ENCODE results near the gene RPL32. TPM values are rescaled to one million over a fixed set of nuclear protein-coding genes. Genes with fewer than 3 reads are reported as not detected.

Gene RPL32
- polyA plus RNA-seq, 3 donors: 932 to 1,052 (median 942) TPM

GRCh38 chr3:12808587-12808986 lies 32.8 kb downstream of the RPL32 start:
- Histone ChIP-seq H3K4me2 (replicated peaks; ENCODE audit: extremely low read depth, low read length, poor library complexity, severe bottlenecking) (no peak overlapping the region), H3K4me1 (ENCODE audit: control insufficient read depth in 1 of 2, insufficient read depth in 2 of 2, low read length in 2 of 2) (peaks cover 4 to 12% of the 10 kb centered on the region in 2 donors), H3K9ac (ENCODE audit: insufficient read depth, low read length, poor library complexity, severe bottlenecking) (no peak overlapping the region), H4K20me1 (ENCODE audit: insufficient read depth, low read length) (no peaks in the 10 kb centered on the region), H3K9me3 (replicated peaks in 1 of 2; ENCODE audit: control insufficient read depth in 1 of 2, insufficient read depth in 1 of 2, low read length in 2 of 2) (no peaks in the 10 kb centered on the region), H3K4me3 (replicated peaks in 1 of 3; ENCODE audit: low read depth in 2 of 3, low read length in 3 of 3) (no peak overlapping the region), H3K27me3 (ENCODE audit: control insufficient read depth in 2 of 2, insufficient read depth in 2 of 2, low read length in 2 of 2) (peaks cover 0 to 6% of the 10 kb centered on the region in 2 donors), H3K79me2 (ENCODE audit: insufficient read depth, low read length) (no peaks in the 10 kb centered on the region), H3K36me3 (replicated peaks in 1 of 2; ENCODE audit: control insufficient read depth in 1 of 2, insufficient read depth in 2 of 2, low read length in 2 of 2) (no peaks in the 10 kb centered on the region), H3K27ac (ENCODE audit: low read depth in 1 of 2, low read length in 2 of 2) (no peak overlapping the region), H2AFZ (ENCODE audit: insufficient read depth, low read depth, low read length, poor library complexity, severe bottlenecking) (no peak overlapping the region)
- WGBS (ENCODE audit: insufficient coverage): 87% methylated on average over 2 of the region's 2 CpGs
- Mint-ChIP-seq H3K9me3 (no peaks in the 10 kb centered on the region), H3K36me3 (no peaks in the 10 kb centered on the region), H3K27ac (no peak overlapping the region), H3K27me3 (ENCODE audit: low read depth in 3 of 3) (peaks cover 5 to 15% (median 6%) of the 10 kb centered on the region in 3 donors), H3K4me3 (peak overlapping the region in 1 of 2 donors; percentile 2), H3K4me1 (peaks cover 10% of the 10 kb centered on the region)
- TF ChIP-seq CTCF (IDR thresholded peaks at IDR 0.05): no peak
- DNase-seq: no peak
- intact Hi-C loops (cut with micrococcal nuclease): no loop called here

- Histone ChIP-seq H3K36me3 (replicated peaks in 1 of 2; ENCODE audit: control insufficient read depth in 1 of 2, insufficient read depth in 2 of 2, low read length in 2 of 2) (no peaks in the 10 kb centered on the region), H4K20me1 (ENCODE audit: insufficient read depth, low read length) (no peaks in the 10 kb centered on the region), H3K9me3 (replicated peaks in 1 of 2; ENCODE audit: control insufficient read depth in 1 of 2, insufficient read depth in 1 of 2, low read length in 2 of 2) (no peaks in the 10 kb centered on the region), H3K9ac (ENCODE audit: insufficient read depth, low read length, poor library complexity, severe bottlenecking) (no peak overlapping the region), H3K27ac (ENCODE audit: low read depth in 1 of 2, low read length in 2 of 2) (no peak overlapping the region), H3K4me3 (replicated peaks in 1 of 3; ENCODE audit: low read depth in 2 of 3, low read length in 3 of 3) (no peak overlapping the region), H3K4me1 (ENCODE audit: control insufficient read depth in 1 of 2, insufficient read depth in 2 of 2, low read length in 2 of 2) (peaks cover 4 to 12% of the 10 kb centered on the region in 2 donors), H2AFZ (ENCODE audit: insufficient read depth, low read depth, low read length, poor library complexity, severe bottlenecking) (no peak overlapping the region), H3K4me2 (replicated peaks; ENCODE audit: extremely low read depth, low read length, poor library complexity, severe bottlenecking) (no peak overlapping the region), H3K27me3 (ENCODE audit: control insufficient read depth in 2 of 2, insufficient read depth in 2 of 2, low read length in 2 of 2) (peaks cover 0 to 6% of the 10 kb centered on the region in 2 donors), H3K79me2 (ENCODE audit: insufficient read depth, low read length) (no peaks in the 10 kb centered on the region)
- H3K36me3 Mint-ChIP-seq: no peaks in the 10 kb centered on the region
- H3K4me1 Mint-ChIP-seq: peaks cover 10% of the 10 kb centered on the region
- WGBS (ENCODE audit: insufficient coverage): 96% methylated on average over 6 of the region's 7 CpGs
- H3K4me3 Mint-ChIP-seq: no peak overlapping the region
- H3K27me3 Mint-ChIP-seq (ENCODE audit: low read depth in 3 of 3): peaks cover 5 to 15% (median 6%) of the 10 kb centered on the region in 3 donors
- H3K9me3 Mint-ChIP-seq: peaks cover 0 to 3% (median 0%) of the 10 kb centered on the region in 7 donors
- no peak for TF ChIP-seq CTCF (IDR thresholded peaks at IDR 0.05)
- peak overlapping the region in 1 of 7 donors; percentile 65 for H3K27ac Mint-ChIP-seq
- no peak for DNase-seq
- intact Hi-C loops (cut with micrococcal nuclease): no loop called here
Observed at GRCh38 chr3:12807601-12808359, 33.6 kb downstream of the RPL32 start.
